Natural killer cell treated with Interleukin-12 subunit alpha and Interleukin-12 subunit beta and Interleukin-15 and Interleukin-18, amount 100 ng/mL, for 72 hours (primary cell): ENCODE measurements around the gene ATG4D. TPM values are rescaled to one million over a fixed set of nuclear protein-coding genes. Genes with fewer than 3 reads are reported as not detected.
A peak's percentile ranks its signal among the peaks of the same experiment; 100 is the strongest.

Experiments used
- ATAC-seq, 2 donors: fragments of 150-1000 bp; cut with Tn5 transposase in 1 of 2; sonication (Bioruptor Pico), chemical (Tn5 transposase) in 1 of 2; 2 replicates each; pipeline ENCODE4 v1.10.0; 2021
- DNase-seq: peaks from one replicate; pipeline ENCODE4 v3.0.0; 2022; ENCODE audit warnings: low spot score
- H3K27ac Mint-ChIP-seq, 2 donors: 1 replicate in 1 of 2; 2 replicates in 1 of 2; pipeline ENCODE4 v1.8.0; 2022; ENCODE audit warnings: mixed read lengths in 2 of 2, mild to moderate bottlenecking in 1 of 2, moderate library complexity in 1 of 2
- H3K27me3 Mint-ChIP-seq, 2 donors: 1 replicate in 1 of 2; 2 replicates in 1 of 2; pipeline ENCODE4 v1.8.0; 2022; ENCODE audit warnings: mixed read lengths in 2 of 2
- H3K36me3 Mint-ChIP-seq: one replicate; pipeline ENCODE4 v1.8.0; 2022; ENCODE audit warnings: mixed read lengths
- H3K4me1 Mint-ChIP-seq, 2 donors: 1 replicate in 1 of 2; 2 replicates in 1 of 2; pipeline ENCODE4 v1.8.0; 2022; ENCODE audit warnings: low read depth in 2 of 2, mixed read lengths in 2 of 2, mild to moderate bottlenecking in 1 of 2
- H3K4me3 Mint-ChIP-seq: one replicate; pipeline ENCODE4 v1.8.0; 2022; ENCODE audit warnings: mixed read lengths
- H3K9me3 Mint-ChIP-seq: 2 replicates; pipeline ENCODE4 v1.8.0; 2022; ENCODE audit warnings: mixed read lengths
- total RNA-seq, 2 donors: library from RNA; stranded (reverse); gene quantifications; one replicate each; pipeline ENCODE4 v1.2.3, GENCODE V29; 2022

ATG4D gene
- total RNA-seq, 2 donors from 2014 or later = 67.4 to 71.0 TPM

GRCh38 chr19:10586396-10586795 is 42.7 kb downstream of the ATG4D start:
- H3K27me3 Mint-ChIP-seq = peaks cover 7 to 12% of the 10 kb centered on the region in 2 donors
- no peak for DNase-seq
- peaks cover 12 to 13% of the 10 kb centered on the region in 2 donors for H3K4me1 Mint-ChIP-seq
- H3K4me3 Mint-ChIP-seq = no peak overlapping the region
- H3K9me3 Mint-ChIP-seq = peaks cover 5% of the 10 kb centered on the region
- no peak for ATAC-seq
- no peaks in the 10 kb centered on the region for H3K36me3 Mint-ChIP-seq
- H3K27ac Mint-ChIP-seq = no peak overlapping the region

- ATAC-seq (no peak), DNase-seq (no peak)
- Mint-ChIP-seq H3K36me3 (no peaks in the 10 kb centered on the region), H3K9me3 (peaks cover 5% of the 10 kb centered on the region), H3K27ac (no peak within 1 kb of the TSS), H3K4me3 (no peak within 1 kb of the TSS), H3K4me1 (peaks cover 12 to 13% of the 10 kb centered on the region in 2 donors), H3K27me3 (peaks cover 7 to 12% of the 10 kb centered on the region in 2 donors)
These were observed 43.5 kb downstream of the ATG4D start, which contains the start of gene AP1M2 for GRCh38 chr19:10587022-10587838. Gene AP1M2 (minus strand): TSS chr19:10587312. CDS start chr19:10587231, 81 bp downstream.

GRCh38 chr19:10587839-10588150 is 44.1 kb downstream of the ATG4D start:
- ATAC-seq (no peak), DNase-seq (no peak)
- H3K27ac Mint-ChIP-seq = no peak overlapping the region
- peaks cover 7 to 12% of the 10 kb centered on the region in 2 donors for H3K27me3 Mint-ChIP-seq
- peaks cover 12 to 13% of the 10 kb centered on the region in 2 donors for H3K4me1 Mint-ChIP-seq
- H3K4me3 Mint-ChIP-seq = no peak overlapping the region
- no peaks in the 10 kb centered on the region for H3K36me3 Mint-ChIP-seq
- peaks cover 5% of the 10 kb centered on the region for H3K9me3 Mint-ChIP-seq

GRCh38 chr19:10593148-10593547 is 49.4 kb downstream of the ATG4D start:
- no peak overlapping the region for H3K27ac Mint-ChIP-seq
- H3K4me3 Mint-ChIP-seq = no peak overlapping the region
- peaks cover 0 to under 1% of the 10 kb centered on the region in 2 donors for H3K27me3 Mint-ChIP-seq

GRCh38 chr19:10593820-10594637 is 50.3 kb downstream of the ATG4D start:
- no peaks in the 10 kb centered on the region for H3K36me3 Mint-ChIP-seq
- peaks cover 22 to 27% of the 10 kb centered on the region in 2 donors for H3K4me1 Mint-ChIP-seq
- ATAC-seq = no peak
- H3K9me3 Mint-ChIP-seq = no peaks in the 10 kb centered on the region
- DNase-seq = no peak
- peak overlapping the region in 1 of 2 donors; percentile 90 for H3K27ac Mint-ChIP-seq
- H3K27me3 Mint-ChIP-seq = no peaks in the 10 kb centered on the region
- peak overlapping the region; percentile 34 for H3K4me3 Mint-ChIP-seq

More at GRCh38 chr19:10593148-10593547, 49.4 kb downstream of the ATG4D start:
- Mint-ChIP-seq H3K4me1 (peaks cover 22 to 25% of the 10 kb centered on the region in 2 donors), H3K9me3 (no peaks in the 10 kb centered on the region), H3K36me3 (no peaks in the 10 kb centered on the region)
- no peak for DNase-seq
- no peak for ATAC-seq

GRCh38 chr19:10600149-10600548 is 56.4 kb downstream of the ATG4D start:
- peaks cover 34 to 40% of the 10 kb centered on the region in 2 donors for H3K4me1 Mint-ChIP-seq
- no peak for DNase-seq
- no peaks in the 10 kb centered on the region for H3K27me3 Mint-ChIP-seq
- no peak for ATAC-seq
- H3K36me3 Mint-ChIP-seq = no peaks in the 10 kb centered on the region
- no peak overlapping the region for H3K4me3 Mint-ChIP-seq
- no peaks in the 10 kb centered on the region for H3K9me3 Mint-ChIP-seq
- H3K27ac Mint-ChIP-seq = peak overlapping the region in 1 of 2 donors; percentile 56

- no peak overlapping the region for H3K27ac Mint-ChIP-seq
- peaks cover 20 to 26% of the 10 kb centered on the region in 2 donors for H3K4me1 Mint-ChIP-seq
- peak overlapping the region; percentile 64 for H3K4me3 Mint-ChIP-seq
- H3K27me3 Mint-ChIP-seq = no peaks in the 10 kb centered on the region
- H3K9me3 Mint-ChIP-seq = no peaks in the 10 kb centered on the region
- DNase-seq (no peak), ATAC-seq (no peak)
- H3K36me3 Mint-ChIP-seq = no peaks in the 10 kb centered on the region
These were observed 58.3 kb downstream of the ATG4D start for GRCh38 chr19:10601999-10602329.

- Mint-ChIP-seq H3K4me1 (peaks cover 18 to 26% of the 10 kb centered on the region in 2 donors), H3K9me3 (no peaks in the 10 kb centered on the region), H3K36me3 (no peaks in the 10 kb centered on the region), H3K27ac (peak overlapping the region; percentile 96), H3K4me3 (peak overlapping the region; percentile 97), H3K27me3 (no peaks in the 10 kb centered on the region)
- ATAC-seq (peak; percentile 96 to 97), DNase-seq (peak; percentile 88)
These were observed 58.8 kb downstream of the ATG4D start for GRCh38 chr19:10602330-10603083.

Other genes with a start within 250 kb of the ATG4D start
- gene ZGLP1, start 234.1 kb upstream of the ATG4D start, total RNA-seq = 1 to 10 TPM; 2.5 to 7.3 TPM
- 10 to 100 TPM; 11.4 to 26.4 TPM for gene FDX2, start 227.9 kb upstream of the ATG4D start, total RNA-seq
- 100 to 1,000 TPM in 1 of 2 donors, 10 to 100 TPM in 1; 81.1 to 131 TPM for gene RAVER1, start 210.4 kb upstream of the ATG4D start, total RNA-seq
- gene ICAM3, start 204.3 kb upstream of the ATG4D start, total RNA-seq = 100 to 1,000 TPM in 1 of 2 donors, 10 to 100 TPM in 1; 91.9 to 154 TPM
- 100 to 1,000 TPM; 310 to 453 TPM for gene TYK2, start 163.3 kb upstream of the ATG4D start, total RNA-seq
- gene CDC37, start 140.4 kb upstream of the ATG4D start, total RNA-seq = 100 to 1,000 TPM; 228 to 368 TPM
- 10 to 100 TPM; 14.5 to 46.6 TPM for gene PDE4A, start 123.4 kb upstream of the ATG4D start, total RNA-seq
- gene KEAP1, start 40.5 kb upstream of the ATG4D start, total RNA-seq = 100 to 1,000 TPM in 1 of 2 donors, 10 to 100 TPM in 1; 94.0 to 118 TPM
- 10 to 100 TPM in 1 of 2 donors, 1 to 10 TPM in 1; 5.1 to 16.3 TPM for gene S1PR5, start 26.5 kb upstream of the ATG4D start, total RNA-seq
- gene KRI1, start 22.1 kb downstream of the ATG4D start, total RNA-seq = 10 to 100 TPM; 50.9 to 89.6 TPM
- gene CDKN2D, start 25.1 kb downstream of the ATG4D start, total RNA-seq = 10 to 100 TPM; 28.0 to 33.9 TPM
- gene AP1M2, start 43.4 kb downstream of the ATG4D start, total RNA-seq = not detected
- gene SLC44A2, start 81.6 kb downstream of the ATG4D start, total RNA-seq = 10 to 100 TPM; 63.9 to 67.9 TPM
- gene ILF3, start 110.4 kb downstream of the ATG4D start, total RNA-seq = 100 to 1,000 TPM; 298 to 579 TPM
- 100 to 1,000 TPM in 1 of 2 donors, 10 to 100 TPM in 1; 32.0 to 110 TPM for gene QTRT1, start 157.5 kb downstream of the ATG4D start, total RNA-seq
- 100 to 1,000 TPM; 403 to 422 TPM for gene DNM2, start 174.2 kb downstream of the ATG4D start, total RNA-seq